ENCODE data around the gene FOXK1.

GRCh38 chr7:4772306-4772705, 90.2 kb downstream of the FOXK1 start:
- TF ChIP-seq CTCF (IDR thresholded peaks at IDR 0.05), result no peak
- no peak for TF ChIP-seq POLR2A (IDR thresholded peaks at IDR 0.05)

All from right lobe of liver (tissue), 4 donors.